HepG2 (cell line): ENCODE measurements around the gene LHFPL2. TPM values are rescaled to one million over a fixed set of nuclear protein-coding genes. Genes with fewer than 3 reads are reported as not detected.
A peak's percentile ranks its signal among the peaks of the same experiment; 100 is the strongest.

Source experiments
- ATAC-seq: fragments of 200-7000 bp; cut with Tn5 transposase; 3 replicates; pipeline ENCODE4 v1.9.1; 2020; ENCODE audit warnings: mild to moderate bottlenecking, moderate library complexity
- BruUV-seq: library from RNA; stranded (reverse); fragments of 400-500 nt; replicated peaks from 2 replicates; lab custom pipeline; 2021; lab: Mats Ljungman, UMichigan
- CTCF ChIA-PET: fragments of 300-600 bp; formaldehyde crosslinking; extraction: SDS; loops from one replicate; lab custom pipeline; 2021; ENCODE audit warnings: low total read pairs, inconsistent platforms, low intra/inter-chr PET ratio; lab: Yijun Ruan, JAX
- POLR2A ChIA-PET: fragments of 350-600 bp; sonication (Branson Sonifier 250); formaldehyde crosslinking; loops from one replicate; lab custom pipeline; 2020; ENCODE audit warnings: antibody characterized with exemption, inconsistent platforms; lab: Yijun Ruan, JAX
- DNase-seq: peaks from one replicate; pipeline ENCODE4 v3.0.0-alpha.2; 2015; ENCODE audit warnings: low spot score
- FAIRE-seq: peaks from 3 replicates; lab custom pipeline; 2011; peaks lifted over from hg19 to GRCh38; lab: Jason Lieb, UNC
- H2AFZ ChIP-seq: one replicate; pipeline ENCODE4 v1.6.1; 2011; ENCODE audit warnings: low read length, inconsistent platforms
- H3K27ac ChIP-seq: fragments of 300-600 bp; 3 replicates; pipeline ENCODE4 v1.8.0; 2011; ENCODE audit warnings: mixed run types, mild to moderate bottlenecking, mixed read lengths, low read length, inconsistent platforms; ENCODE audit not compliant: insufficient read depth; ENCODE audit errors: extremely low read length
- H3K27me3 ChIP-seq, 2 experiments: fragments of 200-600 bp in 1 of 2; 2 replicates in 1 of 2; 3 replicates in 1 of 2; pipeline versions ENCODE4 v1.6.0 to v1.8.0; 2011; ENCODE audit warnings: low read length in 2 of 2, mild to moderate bottlenecking in 2 of 2, moderate library complexity in 2 of 2, inconsistent platforms in 1 of 2; ENCODE audit not compliant: insufficient read depth in 2 of 2, control insufficient read depth in 1 of 2
- H3K36me3 ChIP-seq, 2 experiments: fragments of 200-600 bp in 1 of 2; replicated peaks in 1 of 2; 2 replicates in 1 of 2; 3 replicates in 1 of 2; pipeline versions ENCODE4 v1.5.1 to v1.8.0; 2011; ENCODE audit warnings: low read length in 2 of 2, inconsistent platforms in 1 of 2; ENCODE audit not compliant: insufficient read depth in 2 of 2, control insufficient read depth in 1 of 2
- H3K4me1 ChIP-seq: 2 replicates; pipeline ENCODE4 v1.5.1; 2012; ENCODE audit warnings: low read length, inconsistent platforms; ENCODE audit not compliant: insufficient read depth
- H3K4me2 ChIP-seq: 2 replicates; pipeline ENCODE4 v1.6.0; 2011; ENCODE audit warnings: low read depth, low read length, inconsistent platforms
- H3K4me3 ChIP-seq, 3 experiments: fragments of 200-600 bp in 1 of 3; sonication (generic), shearing (Covaris generic) in 1 of 3; replicated peaks in 1 of 3; 2 replicates each; pipeline ENCODE4 v1.5.1; 2011 to 2016; ENCODE audit warnings: low read length in 3 of 3, inconsistent platforms in 2 of 3, low read depth in 2 of 3, mild to moderate bottlenecking in 2 of 3, control low read depth in 1 of 3, mixed read lengths in 1 of 3; ENCODE audit not compliant: insufficient read depth in 1 of 3
- H3K79me2 ChIP-seq: one replicate; pipeline ENCODE4 v1.6.1; 2011; ENCODE audit warnings: low read length, inconsistent platforms; ENCODE audit not compliant: insufficient read depth
- H3K9ac ChIP-seq: 2 replicates; pipeline ENCODE4 v1.6.0; 2011; ENCODE audit warnings: mild to moderate bottlenecking, low read depth, low read length, inconsistent platforms; ENCODE audit not compliant: insufficient read depth
- H3K9me3 ChIP-seq: 2 replicates; pipeline ENCODE4 v1.5.1; 2012; ENCODE audit warnings: mild to moderate bottlenecking, low read length
- H4K20me1 ChIP-seq: 2 replicates; pipeline ENCODE4 v1.6.0; 2011; ENCODE audit warnings: inconsistent platforms, mild to moderate bottlenecking, low read length, moderate library complexity; ENCODE audit not compliant: insufficient read depth
- AGO2 ChIP-seq: fragments of 200-400 bp; formaldehyde crosslinking; optimal IDR thresholded peaks from 2 replicates; pipeline ENCODE3; 2017; ENCODE audit warnings: mild to moderate bottlenecking, low read depth, low read length, moderate library complexity
- PAF1 ChIP-seq: IDR thresholded peaks from 2 replicates; pipeline ENCODE4 v1.6.1; 2016; ENCODE audit warnings: missing genetic modification reagents, missing compliant biosample characterization
- POLR2A ChIP-seq, 2 experiments: IDR thresholded peaks; 2 replicates each; pipeline ENCODE4 v1.6.1; 2011; ENCODE audit warnings: low read depth in 2 of 2, low read length in 2 of 2, mild to moderate bottlenecking in 1 of 2, moderate library complexity in 1 of 2; ENCODE audit not compliant: insufficient read depth in 1 of 2
- RARG ChIP-seq: sonication (generic); formaldehyde crosslinking; IDR thresholded peaks from 2 replicates; pipeline ENCODE4 v1.4.0; 2020; ENCODE audit warnings: low read depth, mild to moderate bottlenecking, missing genetic modification reagents
- SAP130 ChIP-seq: IDR thresholded peaks from 2 replicates; pipeline ENCODE4 v1.6.1; 2016; ENCODE audit warnings: low read depth
- SMAD1 ChIP-seq: sonication (generic); formaldehyde crosslinking; IDR thresholded peaks from 2 replicates; pipeline ENCODE4 v1.4.0; 2020; ENCODE audit warnings: missing genetic modification reagents, low read depth, mild to moderate bottlenecking, borderline replicate concordance
- SRSF9 ChIP-seq: fragments of 200-400 bp; formaldehyde crosslinking; IDR thresholded peaks from 2 replicates; pipeline ENCODE4 v1.6.1; 2018; ENCODE audit warnings: borderline replicate concordance, mild to moderate bottlenecking, low read depth, low read length; ENCODE audit not compliant: insufficient read depth, poor library complexity, severe bottlenecking
- ZNF17 ChIP-seq: sonication (generic); formaldehyde crosslinking; IDR thresholded peaks from 2 replicates; pipeline ENCODE4 v1.5.0; 2020; ENCODE audit warnings: mild to moderate bottlenecking, missing genetic modification reagents
- ZNF224 ChIP-seq: sonication (generic); formaldehyde crosslinking; IDR thresholded peaks from 2 replicates; pipeline ENCODE4 v1.5.0; 2020; ENCODE audit warnings: mild to moderate bottlenecking, missing genetic modification reagents
- ZNF263 ChIP-seq: sonication (generic); formaldehyde crosslinking; IDR thresholded peaks from 2 replicates; pipeline ENCODE4 v1.4.0; 2020; ENCODE audit warnings: missing genetic modification reagents
- WGBS: methylation state at CpG from one replicate; pipeline ENCODE4 v1.1.6; 2017; ENCODE audit warnings: low lambda C conversion rate; 5-methylcytosine and 5-hydroxymethylcytosine counted together
- in situ Hi-C: cut with HindIII; loops from 2 replicates; pipeline ENCODE4 v1.10.0; 2017; ENCODE audit warnings: low pct_unique_long_range_greater_than_20kb; ENCODE audit not compliant: extremely low pct_ligation_motif_present
- intact Hi-C: fragments of 100-400 bp; cut with micrococcal nuclease; formaldehyde crosslinking; loops from one replicate; pipeline ENCODE4 v1.10.0; 2022; ENCODE audit not compliant: unreplicated experiment
- polyA plus RNA-seq, 8 experiments: library from polyadenylated mRNA; depleted of rRNA in 3 of 8; stranded (reverse) in 7 of 8; unstranded in 1 of 8; fragments of >200 nt; fragmentation: Illumina TruSeq in 4 of 8; extraction: Trizol in 4 of 8; gene quantifications; 2 replicates each; pipeline versions ENCODE4 v1.2.1 to v1.2.3, GENCODE V29; 2011 to 2016; ENCODE audit warnings: low read depth in 4 of 8, missing spikeins in 1 of 8, mixed read lengths in 1 of 8; ENCODE audit not compliant: insufficient read depth in 1 of 8
- total RNA-seq, 5 experiments: library from RNA; depleted of rRNA; stranded (reverse); fragments of >200 nt; fragmentation: Illumina TruSeq; extraction: Trizol; gene quantifications; 2 replicates each; pipeline ENCODE4 v1.2.3, GENCODE V29; 2016; ENCODE audit warnings: low read depth in 1 of 5
- TF ChIP-seq, protein P1 (sequence below): sonication (generic); formaldehyde crosslinking; IDR thresholded peaks from 2 replicates; pipeline ENCODE4 v1.4.0; 2020; ENCODE audit warnings: missing genetic modification reagents
- TF ChIP-seq, protein P2 (sequence below): IDR thresholded peaks from 2 replicates; pipeline ENCODE4 v1.6.1; 2012; ENCODE audit warnings: inconsistent platforms

The LHFPL2 gene
- total and polyA plus RNA-seq, 2 of the 13 experiments (the other 11 are each of a cell fraction or from before 2014, with no cell fraction given), result 6.0 to 20.0 TPM

DNA sequence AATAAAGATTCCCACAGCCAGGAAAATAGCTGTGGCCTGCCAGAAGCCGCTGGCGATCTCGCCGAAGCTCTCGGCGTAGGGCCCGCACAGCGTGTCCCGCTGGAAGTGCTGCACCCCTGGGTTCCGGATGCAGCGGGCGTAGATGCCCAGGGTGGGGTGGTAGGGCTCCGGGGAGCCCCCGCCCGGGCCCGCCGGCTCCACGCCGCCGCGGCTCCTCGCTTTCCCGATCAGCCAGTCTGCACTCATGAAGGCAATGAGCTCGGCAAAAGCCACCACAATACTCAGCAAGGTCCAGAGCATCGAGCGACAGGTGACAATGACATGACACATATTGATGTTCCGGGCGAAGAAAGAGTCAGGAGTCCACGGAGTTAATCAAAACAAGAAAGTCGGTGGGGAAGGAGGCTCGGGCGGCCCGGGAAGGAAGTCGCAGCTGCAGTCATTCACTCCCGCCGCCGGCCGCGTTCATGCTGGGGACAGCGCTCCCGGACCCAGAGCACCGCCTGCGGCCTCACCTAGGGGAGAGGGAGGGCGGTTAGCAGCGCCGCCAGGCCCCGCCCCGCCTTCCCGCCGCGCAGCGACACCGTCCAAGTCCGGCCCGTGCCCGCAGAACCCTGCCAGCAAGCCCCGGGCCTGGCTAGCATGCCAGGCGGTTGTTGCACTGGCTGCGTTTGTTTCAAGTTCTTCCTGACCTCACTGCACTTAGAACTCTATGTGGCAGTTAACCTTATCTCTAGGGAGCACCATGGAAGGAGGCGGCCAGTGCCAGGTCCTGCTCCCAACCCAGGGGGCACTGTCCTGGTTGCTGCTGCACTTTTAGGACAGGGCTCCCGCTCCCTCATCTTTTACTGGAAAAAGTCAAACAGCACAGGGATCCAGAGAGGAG is 138.4 kb downstream of the LHFPL2 start:
- CTCF ChIA-PET, result no interaction called here
- intact Hi-C loops, result no loop called here

More for the DNA sequence above, 138.4 kb downstream of the LHFPL2 start:
- H3K9me3 ChIP-seq, result no peaks in the 10 kb centered on the region
- WGBS, result 98% methylated on average over 41 of the region's 61 CpGs
- no TSS peak for BruUV-seq
- in situ Hi-C loops, result no loop called here
- POLR2A ChIA-PET, result interaction anchor here (3.3 kb wide), 1 partner anchor 9 kb away, joined by 48 read pairs; no protein-coding TSS in a partner anchor
- TF ChIP-seq ZNF224 (CRISPR knock-in tag) (no peak), ZNF17 (CRISPR knock-in tag) (no peak), PAF1 (CRISPR knock-in tag) (no peak), AGO2 (peak; percentile 51), SAP130 (no peak), SMAD1 (CRISPR knock-in tag) (no peak), SRSF9 (no peak), POLR2A (IDR thresholded peaks at IDR 0.05; ENCODE audit: insufficient read depth in 1 of 2, low read depth in 2 of 2, low read length in 2 of 2) (no peak), ZNF263 (CRISPR knock-in tag) (peak; percentile 88), RARG (no peak)
- TF ChIP-seq, protein P1, sequence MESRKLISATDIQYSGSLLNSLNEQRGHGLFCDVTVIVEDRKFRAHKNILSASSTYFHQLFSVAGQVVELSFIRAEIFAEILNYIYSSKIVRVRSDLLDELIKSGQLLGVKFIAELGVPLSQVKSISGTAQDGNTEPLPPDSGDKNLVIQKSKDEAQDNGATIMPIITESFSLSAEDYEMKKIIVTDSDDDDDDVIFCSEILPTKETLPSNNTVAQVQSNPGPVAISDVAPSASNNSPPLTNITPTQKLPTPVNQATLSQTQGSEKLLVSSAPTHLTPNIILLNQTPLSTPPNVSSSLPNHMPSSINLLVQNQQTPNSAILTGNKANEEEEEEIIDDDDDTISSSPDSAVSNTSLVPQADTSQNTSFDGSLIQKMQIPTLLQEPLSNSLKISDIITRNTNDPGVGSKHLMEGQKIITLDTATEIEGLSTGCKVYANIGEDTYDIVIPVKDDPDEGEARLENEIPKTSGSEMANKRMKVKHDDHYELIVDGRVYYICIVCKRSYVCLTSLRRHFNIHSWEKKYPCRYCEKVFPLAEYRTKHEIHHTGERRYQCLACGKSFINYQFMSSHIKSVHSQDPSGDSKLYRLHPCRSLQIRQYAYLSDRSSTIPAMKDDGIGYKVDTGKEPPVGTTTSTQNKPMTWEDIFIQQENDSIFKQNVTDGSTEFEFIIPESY (CRISPR knock-in tag), result peak; percentile 41; the same call in 1 of the 2 replicates
- TF ChIP-seq, protein P2, sequence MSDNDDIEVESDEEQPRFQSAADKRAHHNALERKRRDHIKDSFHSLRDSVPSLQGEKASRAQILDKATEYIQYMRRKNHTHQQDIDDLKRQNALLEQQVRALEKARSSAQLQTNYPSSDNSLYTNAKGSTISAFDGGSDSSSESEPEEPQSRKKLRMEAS, result no peak
- peaks cover 6% of the 10 kb centered on the region for H3K79me2 ChIP-seq
- ATAC-seq (no peak; the same call in 2 of the 3 replicates), FAIRE-seq (no peak), DNase-seq (no peak)
- no peaks in the 10 kb centered on the region for H4K20me1 ChIP-seq
- peaks cover 30% of the 10 kb centered on the region for H3K4me1 ChIP-seq
- no peak overlapping the region for H3K4me2 ChIP-seq
- H2AFZ ChIP-seq, result no peak overlapping the region
- peaks cover 5 to 16% of the 10 kb centered on the region in 2 experiments; a peak in 4 of 5 replicates for H3K36me3 ChIP-seq
- H3K9ac ChIP-seq, result no peak overlapping the region
- H3K4me3 ChIP-seq, result no peak overlapping the region
- H3K27me3 ChIP-seq, result no peaks in the 10 kb centered on the region
- H3K27ac ChIP-seq, result no peak overlapping the region
